Calu3 (cell line): ENCODE measurements around the gene CDK5RAP2. TPM values are rescaled to one million over a fixed set of nuclear protein-coding genes. Genes with fewer than 3 reads are reported as not detected.

ENCODE experiments used
- BruUV-seq: library from RNA; stranded (reverse); fragments of 400-500 nt; replicated peaks from 2 replicates; lab custom pipeline; 2021; lab: Mats Ljungman, UMichigan
- CTCF ChIA-PET: fragments of 300-600 bp; sonication (Branson Sonifier 250); formaldehyde crosslinking; loops from one replicate; lab custom pipeline; 2022; ENCODE audit warnings: antibody characterized with exemption; lab: Charles Lee
- DNase-seq: peaks from one replicate; pipeline ENCODE4 v3.0.0; 2022
- H3K27ac Mint-ChIP-seq: one replicate; pipeline ENCODE4 v1.8.0; 2022; ENCODE audit warnings: mixed read lengths; ENCODE audit not compliant: unreplicated experiment
- H3K27me3 Mint-ChIP-seq: one replicate; pipeline ENCODE4 v1.8.0; 2022; ENCODE audit warnings: mixed read lengths; ENCODE audit not compliant: unreplicated experiment
- H3K36me3 Mint-ChIP-seq: one replicate; pipeline ENCODE4 v1.8.0; 2022; ENCODE audit warnings: mild to moderate bottlenecking, moderate library complexity, mixed read lengths; ENCODE audit not compliant: insufficient read depth, unreplicated experiment
- H3K4me1 Mint-ChIP-seq: one replicate; pipeline ENCODE4 v1.8.0; 2022; ENCODE audit warnings: mild to moderate bottlenecking, low read depth, mixed read lengths; ENCODE audit not compliant: unreplicated experiment
- H3K4me3 Mint-ChIP-seq: one replicate; pipeline ENCODE4 v1.8.0; 2022; ENCODE audit warnings: mild to moderate bottlenecking, low read depth, moderate library complexity, mixed read lengths; ENCODE audit not compliant: unreplicated experiment
- H3K9me3 Mint-ChIP-seq: one replicate; pipeline ENCODE4 v1.8.0; 2022; ENCODE audit warnings: low read depth, mixed read lengths; ENCODE audit not compliant: unreplicated experiment
- intact Hi-C: fragments of 100-400 bp; cut with micrococcal nuclease; formaldehyde crosslinking; loops from one replicate; pipeline ENCODE4 v1.10.0; 2022; ENCODE audit not compliant: unreplicated experiment
- total RNA-seq: library from RNA; stranded (reverse); gene quantifications from 2 replicates; pipeline ENCODE4 v1.2.3, GENCODE V29; 2022
- TF ChIP-seq, protein P1 (sequence below): fragments of 200-600 bp; IDR thresholded peaks from one replicate; pipeline ENCODE4 v1.8.0; 2022; ENCODE audit warnings: antibody characterized with exemption; ENCODE audit not compliant: unreplicated experiment

Gene CDK5RAP2
- total RNA-seq, 1 experiment from 2014 or later = 40.7 TPM

DNA sequence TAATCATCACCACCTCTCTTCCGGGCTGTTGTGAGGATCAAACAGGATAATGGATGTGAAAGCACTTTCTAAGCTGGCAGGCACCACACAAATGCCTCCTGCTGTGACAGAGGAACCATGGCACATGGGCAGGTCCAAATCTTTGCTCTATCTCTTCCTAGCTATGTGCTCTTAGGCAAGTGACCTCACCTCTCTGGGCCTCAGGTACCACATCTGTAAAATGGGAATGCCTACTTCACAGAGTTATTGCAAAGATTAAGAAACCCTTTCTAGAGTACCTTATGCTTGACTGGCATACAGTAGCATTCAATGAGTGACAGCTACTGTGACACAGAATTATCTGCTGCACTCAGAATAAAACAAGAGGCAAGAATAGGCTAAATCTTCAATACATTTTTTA lies 51.6 kb downstream of the CDK5RAP2 start:
- CTCF ChIA-PET = interaction anchor here (1.4 kb wide), 1 partner anchor 10 kb away, joined by 4 read pairs; no protein-coding TSS in a partner anchor
- TF ChIP-seq, protein P1, sequence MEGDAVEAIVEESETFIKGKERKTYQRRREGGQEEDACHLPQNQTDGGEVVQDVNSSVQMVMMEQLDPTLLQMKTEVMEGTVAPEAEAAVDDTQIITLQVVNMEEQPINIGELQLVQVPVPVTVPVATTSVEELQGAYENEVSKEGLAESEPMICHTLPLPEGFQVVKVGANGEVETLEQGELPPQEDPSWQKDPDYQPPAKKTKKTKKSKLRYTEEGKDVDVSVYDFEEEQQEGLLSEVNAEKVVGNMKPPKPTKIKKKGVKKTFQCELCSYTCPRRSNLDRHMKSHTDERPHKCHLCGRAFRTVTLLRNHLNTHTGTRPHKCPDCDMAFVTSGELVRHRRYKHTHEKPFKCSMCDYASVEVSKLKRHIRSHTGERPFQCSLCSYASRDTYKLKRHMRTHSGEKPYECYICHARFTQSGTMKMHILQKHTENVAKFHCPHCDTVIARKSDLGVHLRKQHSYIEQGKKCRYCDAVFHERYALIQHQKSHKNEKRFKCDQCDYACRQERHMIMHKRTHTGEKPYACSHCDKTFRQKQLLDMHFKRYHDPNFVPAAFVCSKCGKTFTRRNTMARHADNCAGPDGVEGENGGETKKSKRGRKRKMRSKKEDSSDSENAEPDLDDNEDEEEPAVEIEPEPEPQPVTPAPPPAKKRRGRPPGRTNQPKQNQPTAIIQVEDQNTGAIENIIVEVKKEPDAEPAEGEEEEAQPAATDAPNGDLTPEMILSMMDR = no peak
- H3K4me1 Mint-ChIP-seq = peaks cover 11% of the 10 kb centered on the region
- no peak overlapping the region for H3K27ac Mint-ChIP-seq
- intact Hi-C loops = no loop called here
- H3K27me3 Mint-ChIP-seq = no peaks in the 10 kb centered on the region
- no TSS peak for BruUV-seq
- no peak for DNase-seq
- no peaks in the 10 kb centered on the region for H3K9me3 Mint-ChIP-seq
- no peak overlapping the region for H3K4me3 Mint-ChIP-seq
- peaks cover 7% of the 10 kb centered on the region for H3K36me3 Mint-ChIP-seq

DNA sequence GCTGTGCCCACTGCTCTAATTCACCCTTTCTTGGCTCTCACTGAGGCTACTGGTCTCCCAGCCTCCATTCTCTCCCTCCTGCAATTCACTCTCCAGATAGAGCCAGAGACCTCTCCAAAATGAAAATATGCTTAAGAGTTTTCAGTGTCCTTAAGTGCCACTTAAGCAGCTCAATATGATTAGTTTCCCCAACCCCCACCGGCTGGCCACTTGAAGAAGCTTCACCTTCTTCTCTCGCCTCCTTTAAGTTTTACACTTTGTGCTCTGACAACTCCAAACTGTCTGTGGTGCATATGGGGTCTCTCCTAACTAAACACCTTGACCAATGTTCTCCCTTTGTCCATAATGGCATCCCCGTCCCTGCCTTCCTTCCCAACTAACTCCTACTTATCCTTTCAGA lies 53.4 kb downstream of the CDK5RAP2 start:
- Mint-ChIP-seq H3K9me3 (no peaks in the 10 kb centered on the region), H3K4me3 (no peak overlapping the region), H3K27ac (no peak overlapping the region), H3K4me1 (no peaks in the 10 kb centered on the region), H3K27me3 (no peaks in the 10 kb centered on the region), H3K36me3 (peaks cover 7% of the 10 kb centered on the region)
- CTCF ChIA-PET = no interaction called here
- intact Hi-C loops = no loop called here
- no peak for DNase-seq
- TF ChIP-seq, protein P1 = no peak
- no TSS peak for BruUV-seq

DNA sequence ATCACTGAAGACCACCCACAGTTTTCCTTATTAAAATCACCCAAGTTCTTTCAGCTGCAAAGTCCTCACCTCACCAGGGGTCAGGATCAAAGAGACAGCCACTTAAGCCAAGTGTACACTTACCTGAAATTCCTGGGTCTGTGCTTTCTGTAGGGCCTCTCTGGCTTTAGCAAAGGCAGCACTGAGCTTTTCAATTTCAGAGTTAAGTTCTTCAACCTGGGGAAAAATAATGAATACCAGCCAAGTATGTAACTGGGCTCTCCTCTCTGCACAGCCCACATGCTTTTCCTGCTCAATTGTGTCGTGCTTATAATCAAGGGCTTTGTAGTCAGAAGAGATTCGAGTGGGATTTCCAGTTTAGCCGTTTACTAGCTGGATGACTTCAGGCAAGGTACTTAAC lies 55.1 kb downstream of the CDK5RAP2 start:
- H3K27me3 Mint-ChIP-seq = no peaks in the 10 kb centered on the region
- no peak overlapping the region for H3K27ac Mint-ChIP-seq
- H3K4me3 Mint-ChIP-seq = no peak overlapping the region
- BruUV-seq = no TSS peak
- peaks cover 7% of the 10 kb centered on the region for H3K36me3 Mint-ChIP-seq
- H3K4me1 Mint-ChIP-seq = no peaks in the 10 kb centered on the region
- TF ChIP-seq, protein P1 = no peak
- H3K9me3 Mint-ChIP-seq = no peaks in the 10 kb centered on the region
- no peak for DNase-seq
- CTCF ChIA-PET = no interaction called here
- intact Hi-C loops = no loop called here

DNA sequence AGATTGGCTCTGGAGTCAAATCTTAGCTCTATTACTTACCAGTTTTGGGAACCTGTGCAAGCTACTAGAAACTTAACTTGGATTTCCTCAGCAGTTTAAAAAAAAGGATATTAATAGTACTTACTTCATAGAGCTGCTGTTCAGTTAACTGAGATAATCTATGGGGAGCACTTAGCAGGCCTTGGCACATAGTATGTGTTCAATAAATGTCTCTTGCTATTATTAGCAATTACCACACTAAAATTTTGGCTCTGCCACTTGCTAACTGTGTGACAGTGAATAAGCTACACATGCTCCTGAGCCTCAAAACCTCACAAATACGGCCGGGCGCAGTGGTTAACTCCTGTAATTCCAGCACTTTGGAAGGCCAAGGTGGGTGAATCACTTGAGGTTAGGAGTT lies 55.9 kb downstream of the CDK5RAP2 start:
- no TSS peak for BruUV-seq
- peaks cover 7% of the 10 kb centered on the region for H3K36me3 Mint-ChIP-seq
- no peak overlapping the region for H3K27ac Mint-ChIP-seq
- TF ChIP-seq, protein P1 = no peak
- no peak overlapping the region for H3K4me3 Mint-ChIP-seq
- H3K9me3 Mint-ChIP-seq = no peaks in the 10 kb centered on the region
- no peaks in the 10 kb centered on the region for H3K27me3 Mint-ChIP-seq
- DNase-seq = no peak
- CTCF ChIA-PET = interaction anchor here (0.7 kb wide), 1 partner anchor 7 kb away, joined by 4 read pairs; no protein-coding TSS in a partner anchor
- intact Hi-C loops = no loop called here
- H3K4me1 Mint-ChIP-seq = no peaks in the 10 kb centered on the region
